ENCODE results near the gene TMEM92. TPM values are rescaled to one million over a fixed set of nuclear protein-coding genes. Genes with fewer than 3 reads are reported as not detected.
"Not testable (repeated sequence)": the region's sequence is repeated elsewhere in the genome, so short reads cannot be mapped to it uniquely, and the experiment has no call there.

The TMEM92 gene
- total RNA-seq, 1 experiment from 2014 or later: 6.6 TPM

GRCh38 chr17:50316660-50317059 lies 42.4 kb downstream of the TMEM92 start:
- H3K27me3 ChIP-seq (ENCODE audit: insufficient read depth, low read length); H2AFZ ChIP-seq (ENCODE audit: low read depth, low read length, poor library complexity, severe bottlenecking); H3K36me3 ChIP-seq (ENCODE audit: control insufficient read depth in 1 of 2, insufficient read depth in 2 of 2, low read length in 2 of 2); RAD21 ChIA-PET (ENCODE audit: low non-redundant PET in 1 of 2, low total read pairs in 2 of 2, uncharacterized antibody in 2 of 2, unreplicated experiment in 2 of 2); H3K9me3 ChIP-seq (ENCODE audit: control insufficient read depth in 1 of 2, insufficient read depth in 1 of 2, low read depth in 1 of 2, low read length in 2 of 2); DNase-seq (ENCODE audit: low read depth, low spot score); intact Hi-C loops (cut with micrococcal nuclease); H3K4me3 ChIP-seq (replicated peaks in 1 of 2; ENCODE audit: low read depth in 1 of 2, low read length in 2 of 2); H3K79me2 ChIP-seq (ENCODE audit: insufficient read depth, low read length); H3K4me1 ChIP-seq (ENCODE audit: control insufficient read depth in 1 of 2, insufficient read depth in 2 of 2, low read length in 2 of 2); H3K27ac ChIP-seq (ENCODE audit: low read depth, low read length); ATAC-seq; H3K4me2 ChIP-seq (ENCODE audit: low read length); H4K20me1 ChIP-seq (ENCODE audit: insufficient read depth); H3K9ac ChIP-seq (ENCODE audit: low read length); BruUV-seq (replicated peaks); H3K9me2 ChIP-seq (ENCODE audit: insufficient read depth); POLR2A ChIA-PET: not testable (repeated sequence)
- CTCF ChIA-PET: interaction anchor here (0.6 to 0.8 kb wide), 2 partner anchors 8 to 147 kb away, joined by 3 read pairs; no protein-coding TSS in a partner anchor

- DNase-seq (ENCODE audit: low read depth, low spot score): no peak
- CTCF ChIA-PET: interaction anchor here (0.8 kb wide), 2 partner anchors 9 to 117 kb away, joined by 3 to 4 read pairs; no protein-coding TSS in a partner anchor
- BruUV-seq (replicated peaks): no TSS peak
- TF ChIP-seq ZFX (IDR thresholded peaks at IDR 0.05): no peak
- TF ChIP-seq SIN3A (IDR thresholded peaks at IDR 0.05; ENCODE audit: low read depth): no peak
- no peak for TF ChIP-seq SP1 (IDR thresholded peaks at IDR 0.05; ENCODE audit: low read depth)
- TF ChIP-seq TCF7L2 (IDR thresholded peaks at IDR 0.05; ENCODE audit: borderline replicate concordance, extremely low read depth, insufficient read depth, insufficient read length): no peak
- TF ChIP-seq ZBTB33 (IDR thresholded peaks at IDR 0.05; ENCODE audit: extremely low read depth, insufficient replicate concordance, low read length): no peak
- no peak for TF ChIP-seq EZH2phosphoT487 (IDR thresholded peaks at IDR 0.05; ENCODE audit: borderline replicate concordance)
- TF ChIP-seq EZH2 (IDR thresholded peaks at IDR 0.05): no peak
- no peak for TF ChIP-seq CTCF (IDR thresholded peaks at IDR 0.05 in 2 of 3, conservative IDR thresholded peaks at IDR 0.05 in 1 of 3; ENCODE audit: borderline replicate concordance in 1 of 3, insufficient read depth in 1 of 3, low read depth in 2 of 3, low read length in 2 of 3)
- no peak for TF ChIP-seq EGR1 (IDR thresholded peaks at IDR 0.05; ENCODE audit: low read depth)
- TF ChIP-seq JUND (IDR thresholded peaks at IDR 0.05): no peak
- TF ChIP-seq POLR2AphosphoS5 (IDR thresholded peaks at IDR 0.05; ENCODE audit: low read depth, low read length): no peak
- no peak for TF ChIP-seq ATF3 (IDR thresholded peaks at IDR 0.05)
- no peak for TF ChIP-seq CBX3 (IDR thresholded peaks at IDR 0.05; ENCODE audit: low read depth)
These were observed 42.9 kb downstream of the TMEM92 start for GRCh38 chr17:50317121-50317520.

More at GRCh38 chr17:50317121-50317520, 42.9 kb downstream of the TMEM92 start:
- Histone ChIP-seq H3K9ac (ENCODE audit: low read length) (no peak overlapping the region), H3K9me3 (ENCODE audit: control insufficient read depth in 1 of 2, insufficient read depth in 1 of 2, low read depth in 1 of 2, low read length in 2 of 2) (no peaks in the 10 kb centered on the region), H3K9me2 (ENCODE audit: insufficient read depth) (no peaks in the 10 kb centered on the region), H3K4me1 (ENCODE audit: control insufficient read depth in 1 of 2, insufficient read depth in 2 of 2, low read length in 2 of 2) (peaks cover 0 to 5% of the 10 kb centered on the region in 2 experiments; a peak in 1 of 4 replicates), H3K4me2 (ENCODE audit: low read length) (no peak overlapping the region), H3K79me2 (ENCODE audit: insufficient read depth, low read length) (no peaks in the 10 kb centered on the region), H3K4me3 (replicated peaks in 1 of 2; ENCODE audit: low read depth in 1 of 2, low read length in 2 of 2) (no peak overlapping the region), H3K27ac (ENCODE audit: low read depth, low read length) (no peak overlapping the region), H4K20me1 (ENCODE audit: insufficient read depth) (no peaks in the 10 kb centered on the region), H3K36me3 (ENCODE audit: control insufficient read depth in 1 of 2, insufficient read depth in 2 of 2, low read length in 2 of 2) (no peaks in the 10 kb centered on the region), H2AFZ (ENCODE audit: low read depth, low read length, poor library complexity, severe bottlenecking) (no peak overlapping the region), H3K27me3 (ENCODE audit: insufficient read depth, low read length) (no peaks in the 10 kb centered on the region; the same call in 1 of the 2 replicates)
- RAD21 ChIA-PET (ENCODE audit: low non-redundant PET in 1 of 2, low total read pairs in 2 of 2, uncharacterized antibody in 2 of 2, unreplicated experiment in 2 of 2): no interaction called here
- POLR2A ChIA-PET: no interaction called here
- no peak for ATAC-seq
- intact Hi-C loops (cut with micrococcal nuclease): no loop called here
